GM18858 (cell line): Measurements from ENCODE around the gene GSTA1.
A peak's percentile ranks its signal among the peaks of the same experiment; 100 is the strongest.
"Not testable (repeated sequence)": the region's sequence is repeated elsewhere in the genome, so short reads cannot be mapped to it uniquely, and the experiment has no call there.

Experiments
- ATAC-seq: cut with Tn5 transposase; IDR thresholded peaks from one replicate; pipeline ENCODE4 v1.9.1; 2021; ENCODE audit not compliant: unreplicated experiment

The GSTA1 gene

DNA sequence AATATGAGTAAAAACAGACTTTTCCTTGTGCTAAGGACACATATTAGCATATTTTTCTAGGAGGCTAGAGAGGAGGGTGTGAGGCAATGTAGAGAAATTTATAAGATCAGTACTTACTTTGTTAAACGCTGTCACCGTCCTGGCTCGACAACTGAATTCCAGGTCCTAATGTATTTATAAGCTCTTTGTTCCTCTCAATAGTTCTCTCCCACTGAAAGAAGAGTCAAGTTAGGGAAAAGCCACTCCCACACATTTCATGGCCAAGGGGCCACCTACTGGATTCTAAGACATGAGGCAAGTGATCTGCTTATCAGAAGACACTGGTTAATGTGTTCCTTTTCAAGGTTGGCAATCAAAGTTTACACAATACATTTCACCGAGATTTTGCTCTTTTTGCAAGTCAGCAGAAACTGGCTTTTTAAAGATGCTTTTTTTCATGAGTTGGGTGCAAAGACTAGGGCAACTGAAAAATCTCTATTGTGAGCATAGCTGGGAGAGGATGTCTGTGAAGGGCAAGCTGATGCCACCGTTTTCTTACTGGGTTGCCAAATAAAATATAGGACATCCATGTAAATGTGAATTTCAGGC lies at the start of gene GSTA1:
Gene GSTA1 (minus strand): TSS at position 149 of the 588 bp plus-strand sequence. CDS start 4,549 bp downstream, outside the sequence.
- not testable (repeated sequence) for ATAC-seq

DNA sequence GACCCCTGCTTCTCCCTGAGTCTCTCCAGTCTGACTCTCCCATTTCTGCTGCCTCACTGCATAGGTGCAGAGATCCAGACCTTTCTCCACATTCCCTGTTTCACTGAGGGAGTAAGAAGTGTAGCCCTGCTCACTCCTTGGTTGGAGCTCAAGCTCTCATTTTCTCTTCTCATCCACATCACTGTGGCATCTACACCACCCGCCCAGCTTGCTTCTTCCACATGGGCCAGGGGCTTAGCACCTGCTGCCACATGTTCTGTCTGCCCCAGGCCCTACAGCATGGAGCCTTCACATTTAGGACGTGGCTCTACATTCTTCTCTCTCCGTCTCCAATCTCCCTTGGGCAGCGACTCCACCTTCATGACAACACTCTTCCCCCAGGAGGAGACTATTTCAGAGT lies 45.5 kb upstream of the GSTA1 start:
- no peak for ATAC-seq

DNA sequence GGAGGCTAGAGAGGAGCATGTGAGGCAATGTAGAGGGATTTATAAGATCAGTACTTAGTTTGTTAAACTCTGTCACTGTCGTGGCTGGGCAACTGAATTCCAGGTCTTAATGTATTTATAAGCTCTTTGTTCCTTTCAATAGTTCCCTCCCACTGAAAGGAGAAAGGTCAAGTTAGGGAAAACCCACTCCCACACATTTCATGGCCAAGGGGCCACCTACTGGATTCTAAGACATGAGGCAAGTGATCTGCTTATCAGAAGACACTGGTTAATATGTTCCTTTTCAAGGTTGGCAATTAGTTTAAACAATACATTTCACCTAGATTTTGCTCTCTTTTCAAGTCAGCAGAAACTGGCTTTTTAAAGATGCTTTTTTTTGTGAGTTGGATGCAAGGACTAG lies 42.4 kb upstream of the GSTA1 start:
- ATAC-seq, result no peak

- no peak for ATAC-seq
These were observed 40.0 kb upstream of the GSTA1 start for GRCh38 chr6:52843605-52844004.

- ATAC-seq, result no peak
These were observed 37.4 kb upstream of the GSTA1 start, which contains the start of gene GSTA5 for GRCh38 chr6:52840763-52841585. Gene GSTA5 (minus strand): TSS chr6:52840813.

DNA sequence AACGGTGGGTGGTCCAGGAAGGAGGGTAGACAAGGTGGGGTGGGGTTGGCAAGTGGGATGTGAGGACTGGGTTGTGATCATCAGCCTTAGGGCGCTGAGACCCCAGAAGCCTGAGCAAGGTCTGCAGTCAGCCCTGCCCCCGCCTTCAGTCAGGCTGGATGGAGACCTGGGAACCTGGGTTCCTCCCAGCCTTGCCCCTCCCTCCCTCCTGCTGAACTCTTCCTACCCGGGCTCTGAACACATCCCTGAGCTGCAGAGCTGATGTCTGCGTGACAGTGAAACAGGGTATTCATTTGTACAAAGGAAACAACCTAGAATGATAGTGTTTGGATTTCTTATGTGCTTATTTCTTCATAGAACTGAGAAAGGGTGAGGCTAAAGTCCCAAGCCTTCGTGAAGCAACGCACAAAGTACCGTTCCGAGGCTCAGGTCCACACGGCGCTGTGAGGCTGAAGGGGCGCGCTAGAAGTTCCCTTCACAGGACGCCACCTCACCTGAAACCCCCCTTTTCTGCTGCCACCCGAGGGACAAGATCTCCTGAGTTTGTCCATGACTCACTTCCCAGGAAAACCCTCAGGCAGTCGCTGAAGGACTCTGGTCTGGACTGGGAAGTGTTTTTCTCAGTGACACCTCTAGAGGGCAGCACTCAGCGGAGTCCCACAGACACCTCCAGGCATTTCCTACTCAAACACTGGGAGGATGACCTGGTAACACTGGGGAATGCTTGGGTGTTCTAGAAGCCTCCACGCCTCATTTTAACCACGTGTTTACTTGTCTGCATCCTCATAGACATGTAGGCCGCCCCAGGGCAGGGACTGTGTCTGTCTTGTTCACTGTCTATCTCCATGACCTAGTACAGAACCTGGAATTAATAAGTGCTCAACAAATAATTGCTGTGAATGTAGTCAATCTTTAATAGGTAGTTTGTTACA lies 35.8 kb upstream of the GSTA1 start:
- ATAC-seq, result no peak

GRCh38 chr6:52834481-52834880 lies 30.9 kb upstream of the GSTA1 start:
- ATAC-seq, result no peak

DNA sequence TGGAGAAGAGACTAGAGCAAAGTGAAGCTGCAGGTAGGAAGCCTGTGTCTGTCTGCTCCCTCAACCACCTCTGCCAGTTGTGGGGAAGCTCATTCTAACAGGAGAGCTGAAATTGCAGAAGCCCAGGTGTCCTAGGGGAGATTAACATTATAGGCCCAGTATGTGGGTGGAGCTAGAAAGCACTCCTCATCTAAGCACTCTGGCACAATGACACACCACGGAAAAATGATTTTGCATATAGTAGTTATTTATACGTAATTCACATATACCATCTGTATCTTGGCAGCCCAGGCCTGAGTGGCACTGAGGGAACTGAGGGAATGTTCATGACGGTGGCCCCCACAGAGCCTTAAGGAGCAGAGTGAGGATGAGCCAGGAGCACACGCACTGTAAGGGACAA lies 27.3 kb upstream of the GSTA1 start:
- ATAC-seq, result not testable (repeated sequence)

GRCh38 chr6:52829046-52829817 lies 25.6 kb upstream of the GSTA1 start:
- no peak for ATAC-seq

DNA sequence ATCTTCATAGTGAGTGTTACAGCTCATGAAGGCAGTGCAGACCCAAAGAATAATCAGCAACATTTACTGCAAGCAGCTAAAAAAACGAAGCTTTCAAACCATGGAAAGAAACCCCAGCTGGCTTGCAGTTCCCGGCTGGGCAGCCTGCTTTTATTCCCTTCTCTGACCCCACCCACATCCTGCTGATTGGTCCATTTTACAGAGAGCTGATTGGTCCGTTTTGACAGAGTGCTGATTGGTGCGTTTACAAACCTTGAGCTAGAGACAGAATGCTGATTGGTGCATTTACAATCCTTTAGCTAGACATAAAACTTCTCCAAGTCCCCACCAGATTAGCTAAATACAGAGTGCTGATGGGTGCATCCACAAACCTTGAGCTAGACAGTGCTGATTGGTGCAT lies 25.0 kb upstream of the GSTA1 start:
- ATAC-seq, result not testable (repeated sequence)

- ATAC-seq, result not testable (repeated sequence)
These were observed 23.6 kb upstream of the GSTA1 start for GRCh38 chr6:52827073-52827783.

- no peak for ATAC-seq
These were observed 22.9 kb upstream of the GSTA1 start for GRCh38 chr6:52826513-52826912.

DNA sequence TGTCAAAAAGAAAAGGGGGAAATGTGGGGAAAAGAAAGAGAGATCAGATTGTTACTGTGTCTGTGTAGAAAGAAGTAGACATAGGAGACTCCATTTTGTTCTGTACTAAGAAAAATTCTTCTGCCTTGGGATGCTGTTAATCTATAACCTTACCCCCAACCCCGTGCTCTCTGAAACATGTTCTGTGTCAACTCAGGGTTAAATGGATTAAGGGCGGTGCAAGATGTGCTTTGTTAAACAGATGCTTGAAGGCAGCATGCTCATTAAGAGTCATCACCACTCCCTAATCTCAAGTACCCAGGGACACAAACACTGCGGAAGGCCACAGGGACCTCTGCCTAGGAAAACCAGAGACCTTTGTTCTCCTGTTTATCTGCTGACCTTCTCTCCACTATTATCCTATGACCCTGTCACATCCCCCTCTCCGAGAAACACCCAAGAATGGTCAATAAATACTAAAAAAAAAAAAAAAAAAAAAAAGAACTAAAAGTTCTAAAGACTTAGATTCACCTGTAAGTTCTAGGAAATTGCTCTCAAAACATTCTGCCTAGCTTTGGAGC lies 22.4 kb upstream of the GSTA1 start:
- ATAC-seq, result not testable (repeated sequence)

- ATAC-seq, result not testable (repeated sequence)
These were observed 21.7 kb upstream of the GSTA1 start for GRCh38 chr6:52825270-52825793.

GRCh38 chr6:52821842-52822241 lies 18.2 kb upstream of the GSTA1 start:
- ATAC-seq, result no peak

- no peak for ATAC-seq
These were observed 16.6 kb upstream of the GSTA1 start for GRCh38 chr6:52820198-52820597.

- peak; percentile 73 for ATAC-seq
These were observed 11.8 kb upstream of the GSTA1 start for GRCh38 chr6:52815167-52816092.

DNA sequence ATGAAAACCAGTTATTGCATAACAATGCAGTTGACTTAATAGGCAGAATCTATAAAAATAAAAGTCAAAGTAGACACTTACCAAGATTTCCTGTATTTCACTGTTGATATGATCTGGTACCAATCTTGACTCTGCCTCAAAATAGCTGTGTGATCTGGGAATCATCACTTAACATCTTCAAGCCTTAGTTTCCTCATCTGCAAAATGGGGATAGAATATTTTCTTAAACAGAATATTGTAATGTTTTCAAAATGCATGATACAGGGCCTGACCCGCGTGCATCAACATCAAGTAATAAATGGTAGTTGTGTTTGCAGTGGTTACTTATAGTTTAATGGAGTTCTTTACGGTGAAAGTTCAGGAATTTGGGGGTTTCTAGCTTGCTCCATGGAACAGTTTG lies 10.9 kb upstream of the GSTA1 start:
- not testable (repeated sequence) for ATAC-seq
